Activated T-cell treated with anti-CD3 and anti-CD28 coated beads, Interleukin-2, amount 50 U/mL, for 4 hours (primary cell): ENCODE results near the gene GNG2. TPM values are rescaled to one million over a fixed set of nuclear protein-coding genes. Genes with fewer than 3 reads are reported as not detected.

Experiments
- ATAC-seq, 2 donors: fragments of 200-7000 bp; cut with Tn5 transposase; one replicate each; pipeline ENCODE4 v1.10.0; 2021
- DNase-seq: peaks from one replicate; pipeline ENCODE4 v3.0.0-alpha.2; 2020
- H3K27me3 Mint-ChIP-seq: one replicate; pipeline ENCODE4 v1.8.0; 2021; ENCODE audit warnings: low read depth, mixed read lengths
- H3K36me3 Mint-ChIP-seq: one replicate; pipeline ENCODE4 v1.8.0; 2022; ENCODE audit warnings: mixed read lengths; ENCODE audit not compliant: insufficient read depth
- H3K4me1 Mint-ChIP-seq: one replicate; pipeline ENCODE4 v1.8.0; 2021; ENCODE audit warnings: low read depth, mixed read lengths
- H3K4me3 Mint-ChIP-seq: one replicate; pipeline ENCODE4 v1.8.0; 2021; ENCODE audit warnings: mild to moderate bottlenecking, moderate library complexity, mixed read lengths
- H3K9me3 Mint-ChIP-seq: one replicate; pipeline ENCODE4 v1.8.0; 2021; ENCODE audit warnings: mixed read lengths
- total RNA-seq, 3 donors: library from RNA; stranded (reverse); gene quantifications; one replicate each; pipeline ENCODE4 v1.2.1, GENCODE V29; 2021

Gene GNG2
- total RNA-seq, 3 donors from 2014 or later, result 28.4 to 47.3 (median 42.9) TPM

DNA sequence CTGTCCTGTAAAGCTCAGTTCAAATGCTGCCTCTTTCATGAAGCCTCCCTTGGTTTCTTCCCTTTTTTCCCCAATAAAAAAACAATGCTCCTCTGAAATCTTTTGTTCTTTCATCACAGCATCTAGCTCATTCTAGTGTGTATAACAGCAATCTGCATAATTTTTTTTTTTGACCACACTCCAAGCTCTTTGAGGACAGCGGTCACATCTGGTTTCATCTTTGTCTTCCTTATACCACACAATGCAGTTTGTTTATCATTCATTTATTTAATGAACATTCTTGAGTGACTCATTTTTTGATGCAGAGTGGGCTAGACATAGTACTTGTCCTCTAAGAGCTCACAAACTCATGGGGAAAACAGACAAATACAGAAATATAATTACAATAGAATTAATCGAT, 7.3 kb downstream of the GNG2 start:
- Mint-ChIP-seq H3K27me3 (no peaks in the 10 kb centered on the region), H3K4me1 (peaks cover 43% of the 10 kb centered on the region), H3K4me3 (no peak overlapping the region), H3K9me3 (no peaks in the 10 kb centered on the region), H3K36me3 (peaks cover 9% of the 10 kb centered on the region)
- ATAC-seq (peak; percentile 8 to 49), DNase-seq (no peak)

- Mint-ChIP-seq H3K36me3 (peaks cover 12% of the 10 kb centered on the region), H3K9me3 (no peaks in the 10 kb centered on the region), H3K4me1 (peaks cover 43% of the 10 kb centered on the region), H3K27me3 (no peaks in the 10 kb centered on the region), H3K4me3 (no peak overlapping the region)
- DNase-seq, result no peak
- ATAC-seq, result no peak
Observed at GRCh38 chr14:51868405-51868804, 8.0 kb downstream of the GNG2 start.

GRCh38 chr14:51869411-51870100, 9.1 kb downstream of the GNG2 start:
- Mint-ChIP-seq H3K27me3 (no peaks in the 10 kb centered on the region), H3K9me3 (no peaks in the 10 kb centered on the region), H3K36me3 (peaks cover 8% of the 10 kb centered on the region), H3K4me1 (peaks cover 43% of the 10 kb centered on the region), H3K4me3 (peak overlapping the region; percentile 46)
- DNase-seq (peak; percentile 59), ATAC-seq (peak; percentile 45 to 59)

GRCh38 chr14:51870606-51871005, 10.2 kb downstream of the GNG2 start:
- ATAC-seq, result no peak
- Mint-ChIP-seq H3K4me3 (no peak overlapping the region), H3K36me3 (peaks cover 11% of the 10 kb centered on the region), H3K9me3 (no peaks in the 10 kb centered on the region), H3K27me3 (no peaks in the 10 kb centered on the region), H3K4me1 (peaks cover 43% of the 10 kb centered on the region)
- no peak for DNase-seq

DNA sequence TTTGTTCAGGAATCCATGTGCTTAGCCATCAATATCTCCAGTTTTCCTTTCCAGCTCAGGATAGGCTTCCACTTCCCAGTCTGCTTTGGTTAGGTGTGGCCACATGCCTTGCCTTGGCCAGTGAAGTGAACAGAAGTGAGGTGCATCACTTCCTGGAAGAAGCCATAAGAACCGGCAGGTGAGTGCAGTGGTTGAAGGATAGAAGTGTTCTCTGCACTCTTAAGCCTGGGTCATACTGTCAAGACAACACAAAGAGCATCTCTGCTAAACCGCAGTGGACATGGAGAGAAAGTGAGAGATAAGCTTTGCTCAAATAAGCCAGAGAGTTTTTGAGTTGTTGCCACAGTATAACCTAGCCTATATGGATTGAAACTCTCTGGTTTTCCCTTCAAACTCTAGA, 11.4 kb downstream of the GNG2 start:
- no peak for DNase-seq

GRCh38 chr14:51872396-51872795, 12.0 kb downstream of the GNG2 start:
- Mint-ChIP-seq H3K4me3 (no peak overlapping the region), H3K36me3 (peaks cover 14% of the 10 kb centered on the region), H3K9me3 (no peaks in the 10 kb centered on the region), H3K4me1 (peaks cover 57% of the 10 kb centered on the region), H3K27me3 (no peaks in the 10 kb centered on the region)
- ATAC-seq (no peak), DNase-seq (no peak)

More for the DNA sequence above, 11.4 kb downstream of the GNG2 start:
- Mint-ChIP-seq H3K9me3 (no peaks in the 10 kb centered on the region), H3K36me3 (peaks cover 14% of the 10 kb centered on the region), H3K4me3 (peak overlapping the region; percentile 9), H3K4me1 (peaks cover 52% of the 10 kb centered on the region), H3K27me3 (no peaks in the 10 kb centered on the region)
- ATAC-seq, result no peak

- Mint-ChIP-seq H3K36me3 (peaks cover 24% of the 10 kb centered on the region), H3K4me3 (peak overlapping the region; percentile 47), H3K9me3 (no peaks in the 10 kb centered on the region), H3K4me1 (peaks cover 67% of the 10 kb centered on the region), H3K27me3 (no peaks in the 10 kb centered on the region)
- no peak for DNase-seq
- ATAC-seq, result peak; percentile 89 to 91
Observed at GRCh38 chr14:51873221-51873893, 12.9 kb downstream of the GNG2 start.

GRCh38 chr14:51877810-51878209, 17.4 kb downstream of the GNG2 start:
- no peak overlapping the region for H3K4me3 Mint-ChIP-seq
- H3K4me1 Mint-ChIP-seq, result peaks cover 82% of the 10 kb centered on the region
- H3K27me3 Mint-ChIP-seq, result no peaks in the 10 kb centered on the region
- no peak for DNase-seq
- H3K9me3 Mint-ChIP-seq, result peaks cover 5% of the 10 kb centered on the region
- ATAC-seq, result no peak
- H3K36me3 Mint-ChIP-seq, result peaks cover 46% of the 10 kb centered on the region

DNA sequence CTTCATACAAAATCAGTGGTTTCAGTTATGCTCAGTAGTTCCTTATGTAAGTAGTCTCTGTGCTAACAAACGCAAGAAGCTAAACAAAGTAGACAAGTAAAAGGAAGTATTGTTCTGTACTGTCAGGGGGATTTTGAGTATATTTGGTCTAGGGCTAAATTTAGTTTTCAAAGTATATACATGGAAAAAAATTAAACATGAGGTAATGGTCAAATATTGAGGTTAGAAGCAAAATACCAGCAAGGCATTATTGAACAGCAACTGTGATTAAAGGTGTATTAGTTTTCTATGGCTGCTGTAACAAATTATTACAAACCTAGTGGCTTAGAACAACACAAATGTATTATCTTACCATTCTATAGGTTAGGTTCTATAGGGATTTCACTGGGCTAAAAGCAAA, 18.8 kb downstream of the GNG2 start:
- no peaks in the 10 kb centered on the region for H3K27me3 Mint-ChIP-seq
- H3K4me3 Mint-ChIP-seq, result no peak overlapping the region
- H3K4me1 Mint-ChIP-seq, result peaks cover 79% of the 10 kb centered on the region
- ATAC-seq, result no peak
- H3K36me3 Mint-ChIP-seq, result peaks cover 41% of the 10 kb centered on the region
- no peak for DNase-seq
- H3K9me3 Mint-ChIP-seq, result peaks cover 5% of the 10 kb centered on the region

DNA sequence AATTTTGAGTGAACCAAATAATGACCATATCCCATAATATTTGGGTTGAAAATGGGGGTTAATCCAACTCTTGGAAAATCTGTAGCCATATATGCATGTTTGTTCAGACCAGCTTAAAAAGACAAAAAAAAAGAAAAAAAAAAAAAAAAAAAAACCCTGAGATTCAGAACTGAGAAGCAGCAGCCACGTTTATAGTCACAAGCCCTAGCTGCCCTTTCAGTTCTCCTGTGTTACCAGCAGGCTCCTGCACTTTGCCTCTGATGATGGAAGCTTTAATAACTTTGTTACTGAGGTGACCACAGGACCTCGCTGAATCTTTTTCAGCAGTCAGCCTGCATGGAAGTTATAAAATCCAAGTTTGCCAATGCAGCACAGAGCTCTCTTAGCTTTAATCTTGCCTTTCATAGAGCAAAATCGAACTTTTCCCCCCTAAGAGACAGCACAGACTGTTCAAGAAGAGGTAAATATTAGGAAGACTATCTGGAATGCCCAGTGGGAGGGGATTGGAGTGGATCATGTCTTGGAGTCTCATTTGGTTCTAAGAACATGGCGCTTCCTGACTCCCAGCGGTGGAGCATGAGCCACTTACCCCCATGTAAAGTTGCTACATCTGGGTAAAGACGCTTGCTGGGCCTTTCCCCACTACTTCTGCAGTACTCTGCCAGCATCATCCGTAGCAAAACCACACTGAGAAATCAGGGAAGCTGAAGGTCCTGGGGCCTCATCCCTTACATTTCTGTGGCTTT, 20.6 kb downstream of the GNG2 start:
- peaks cover 5% of the 10 kb centered on the region for H3K9me3 Mint-ChIP-seq
- H3K4me3 Mint-ChIP-seq, result no peak overlapping the region
- no peaks in the 10 kb centered on the region for H3K27me3 Mint-ChIP-seq
- DNase-seq (no peak), ATAC-seq (peak in 1 of 2 donors; percentile 42)
- H3K4me1 Mint-ChIP-seq, result peaks cover 84% of the 10 kb centered on the region
- H3K36me3 Mint-ChIP-seq, result peaks cover 47% of the 10 kb centered on the region

GRCh38 chr14:51881636-51882035, 21.2 kb downstream of the GNG2 start:
- Mint-ChIP-seq H3K4me3 (no peak overlapping the region), H3K27me3 (no peaks in the 10 kb centered on the region), H3K4me1 (peaks cover 84% of the 10 kb centered on the region), H3K9me3 (peaks cover 5% of the 10 kb centered on the region), H3K36me3 (peaks cover 48% of the 10 kb centered on the region)
- ATAC-seq (no peak), DNase-seq (no peak)

- H3K9me3 Mint-ChIP-seq, result peaks cover 5% of the 10 kb centered on the region
- DNase-seq, result no peak
- peak overlapping the region; percentile 51 for H3K4me3 Mint-ChIP-seq
- H3K27me3 Mint-ChIP-seq, result no peaks in the 10 kb centered on the region
- H3K36me3 Mint-ChIP-seq, result peaks cover 46% of the 10 kb centered on the region
- no peak for ATAC-seq
- H3K4me1 Mint-ChIP-seq, result peaks cover 80% of the 10 kb centered on the region
Observed at GRCh38 chr14:51883232-51883631, 22.8 kb downstream of the GNG2 start.

- DNase-seq, result no peak
- peak overlapping the region; percentile 64 for H3K4me3 Mint-ChIP-seq
- ATAC-seq, result peak; percentile 48
- H3K9me3 Mint-ChIP-seq, result no peaks in the 10 kb centered on the region
- peaks cover 41% of the 10 kb centered on the region for H3K36me3 Mint-ChIP-seq
- no peaks in the 10 kb centered on the region for H3K27me3 Mint-ChIP-seq
- peaks cover 80% of the 10 kb centered on the region for H3K4me1 Mint-ChIP-seq
Observed at GRCh38 chr14:51884086-51884927, 23.9 kb downstream of the GNG2 start.

DNA sequence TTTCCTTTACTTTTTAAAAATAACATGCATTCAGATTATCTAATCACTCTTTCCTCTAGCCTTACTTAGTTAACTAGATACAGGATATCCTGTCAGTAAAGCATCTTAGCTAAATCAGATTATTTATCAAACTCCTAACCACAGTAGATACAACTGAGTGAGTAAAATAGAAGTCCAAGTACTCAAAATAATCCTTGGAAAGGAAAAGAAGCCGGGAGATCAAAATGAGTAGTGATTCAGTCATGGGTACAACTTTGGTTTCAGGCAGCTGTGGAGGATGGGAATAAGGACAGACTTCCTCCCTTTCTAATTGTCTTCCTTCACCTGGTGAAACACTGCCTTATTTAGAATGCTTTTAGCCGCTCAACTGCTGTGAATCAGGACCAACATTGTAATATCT, 29.4 kb downstream of the GNG2 start:
- H3K27me3 Mint-ChIP-seq, result no peaks in the 10 kb centered on the region
- H3K4me1 Mint-ChIP-seq, result peaks cover 79% of the 10 kb centered on the region
- ATAC-seq, result no peak
- no peak for DNase-seq
- no peaks in the 10 kb centered on the region for H3K9me3 Mint-ChIP-seq
- peak overlapping the region; percentile 14 for H3K4me3 Mint-ChIP-seq
- H3K36me3 Mint-ChIP-seq, result peaks cover 37% of the 10 kb centered on the region
